Medulla oblongata (tissue), 1 donor: Measurements from ENCODE around the gene PLAAT5.

Source experiments
- DNase-seq: peaks from one replicate; pipeline ENCODE4 v3.0.0-alpha.2; 2015; ENCODE audit errors: extremely low spot score

The PLAAT5 gene

DNA sequence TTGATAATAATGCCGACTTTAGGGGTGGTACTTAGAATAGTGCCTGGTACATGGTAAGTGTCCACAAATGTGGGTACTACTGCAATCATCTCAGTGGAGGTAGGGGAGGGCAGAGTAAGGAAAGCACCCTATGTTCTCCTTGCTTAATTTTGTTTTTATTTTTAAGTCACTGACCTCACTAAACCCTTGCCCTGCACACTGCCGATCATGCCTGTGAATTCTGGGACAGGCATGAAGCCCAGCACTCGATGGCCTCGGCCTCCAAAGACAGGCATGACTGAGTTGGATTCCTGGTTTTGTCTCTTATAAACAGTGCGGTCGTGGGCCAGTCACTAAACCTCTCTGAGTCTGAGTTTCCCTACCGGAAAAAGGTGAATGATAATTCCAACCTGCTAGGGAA lies 21.8 kb upstream of the PLAAT5 start:
- no peak for DNase-seq

DNA sequence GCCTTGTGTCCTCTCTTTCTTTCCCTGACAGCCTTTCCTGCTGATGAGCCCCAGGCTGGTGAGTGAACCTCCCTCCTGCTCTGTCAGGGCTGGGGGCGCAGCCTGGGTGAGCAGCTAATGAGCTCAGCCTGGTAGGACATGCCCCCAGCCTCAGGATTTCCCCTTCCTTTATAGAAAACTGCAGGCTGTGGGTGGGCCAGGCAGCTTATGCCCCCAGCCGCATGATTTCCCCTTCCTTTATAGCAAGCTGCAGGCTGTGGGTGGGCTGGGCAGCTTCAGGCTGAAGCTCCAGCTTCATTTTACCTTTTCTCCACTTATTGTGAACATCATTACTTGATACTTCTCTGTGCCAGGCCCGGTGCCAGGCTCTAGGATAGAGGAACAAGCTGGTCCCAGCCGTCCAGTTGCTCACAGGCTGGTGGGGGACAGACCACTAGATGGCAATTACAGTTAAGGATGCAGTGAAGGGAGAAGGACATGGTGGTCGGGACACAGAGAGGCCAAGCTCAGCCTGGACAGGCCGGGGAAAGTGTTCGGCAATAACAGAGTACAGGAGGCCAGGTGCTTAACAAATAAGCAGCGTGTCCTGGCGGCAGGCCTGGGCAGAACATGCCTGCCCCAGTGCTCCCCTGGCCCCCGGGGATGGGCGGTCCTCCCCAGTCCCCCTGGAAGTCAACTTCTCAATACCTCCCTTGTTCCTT lies 20.2 kb upstream of the PLAAT5 start:
- peak; percentile 47 for DNase-seq

DNA sequence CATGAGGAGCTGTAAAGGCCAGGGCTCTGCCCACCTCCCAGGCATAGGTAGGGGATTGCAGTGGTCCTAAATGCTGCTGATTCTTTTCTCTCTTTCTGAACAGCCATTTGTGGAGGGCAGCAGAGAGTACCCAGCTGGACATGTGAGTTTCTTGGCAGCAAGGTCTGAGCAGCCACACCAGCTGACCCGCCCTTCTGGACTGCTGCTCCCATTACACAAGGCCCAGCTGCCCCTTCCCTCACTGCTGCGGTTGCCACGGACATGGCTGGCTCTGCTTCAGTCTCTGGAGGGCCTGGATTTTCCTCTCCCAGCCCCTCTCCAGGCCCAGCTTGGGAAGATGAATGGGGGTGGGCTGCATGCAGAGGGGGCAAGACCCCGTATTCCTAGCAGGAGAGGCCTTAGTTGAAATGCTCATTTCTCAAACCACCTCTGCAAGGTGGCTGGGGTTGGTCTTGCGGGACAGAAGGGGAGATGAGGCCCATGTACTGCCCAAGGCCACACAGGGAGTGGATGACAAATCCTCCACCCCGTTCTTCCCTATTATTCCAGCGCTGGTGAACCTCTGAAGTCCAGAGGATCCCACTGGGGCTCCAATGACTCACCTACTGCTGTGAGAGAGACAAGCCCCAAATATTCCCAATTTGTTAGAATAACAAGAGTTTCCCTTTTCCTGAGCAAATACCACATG lies 19.5 kb upstream of the PLAAT5 start:
- DNase-seq, result peak; percentile 96

DNA sequence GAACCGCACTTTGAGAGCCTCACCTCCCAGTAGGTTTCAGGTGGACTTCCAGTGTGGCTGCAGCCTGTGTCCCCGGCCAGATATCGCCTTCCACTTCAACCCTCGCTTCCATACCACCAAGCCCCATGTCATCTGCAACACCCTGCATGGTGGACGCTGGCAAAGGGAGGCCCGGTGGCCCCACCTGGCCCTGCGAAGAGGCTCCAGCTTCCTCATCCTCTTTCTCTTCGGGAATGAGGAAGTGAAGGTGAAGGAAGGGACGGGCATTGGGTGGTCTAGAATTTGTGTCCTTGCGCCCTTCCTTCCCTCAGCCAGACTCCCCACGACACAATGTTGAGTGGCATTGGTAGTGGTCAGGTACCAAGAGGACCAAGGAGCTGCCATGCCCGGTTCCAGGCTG lies 17.8 kb upstream of the PLAAT5 start:
- no peak for DNase-seq

DNA sequence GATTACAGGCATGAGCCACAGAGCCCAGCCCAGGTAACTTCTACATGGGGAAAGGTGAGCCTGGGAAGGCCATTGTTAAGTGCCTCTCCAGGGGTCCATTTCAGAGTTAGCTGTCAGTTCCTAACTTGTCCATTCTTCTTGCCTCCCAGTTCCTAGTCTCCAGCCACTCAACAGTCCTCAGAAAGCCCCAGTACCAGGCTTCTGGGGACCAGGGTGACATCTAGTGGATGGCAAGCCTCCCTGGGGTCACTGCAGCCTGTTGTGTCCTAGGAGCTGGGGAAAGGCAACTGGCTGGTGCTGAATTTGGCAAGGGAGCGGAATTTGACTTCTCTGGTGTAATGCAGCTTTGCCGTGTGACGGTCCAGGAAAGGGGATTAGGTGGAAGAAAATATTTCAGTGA lies 17.0 kb upstream of the PLAAT5 start:
- peak; percentile 95 for DNase-seq

DNA sequence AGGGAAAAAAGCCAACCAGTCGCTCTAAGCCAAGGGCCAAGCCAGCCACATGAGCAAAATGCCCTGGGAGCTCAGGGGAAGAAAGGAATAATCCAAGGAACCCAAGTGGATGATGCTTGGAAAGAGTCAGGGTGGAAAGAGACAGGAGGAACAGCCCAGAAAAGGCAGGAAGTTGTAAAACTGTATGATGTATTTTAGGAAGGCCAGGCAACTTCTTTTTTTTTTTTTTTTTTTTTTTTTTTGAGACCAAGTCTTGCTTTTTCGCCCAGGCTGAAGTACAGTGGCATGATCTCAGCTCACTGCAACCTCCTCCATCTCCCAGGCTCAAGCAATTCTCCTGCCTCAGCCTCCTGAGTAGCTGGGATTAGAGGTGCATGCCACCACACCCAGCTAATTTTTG lies 16.5 kb upstream of the PLAAT5 start:
- DNase-seq, result no peak

DNA sequence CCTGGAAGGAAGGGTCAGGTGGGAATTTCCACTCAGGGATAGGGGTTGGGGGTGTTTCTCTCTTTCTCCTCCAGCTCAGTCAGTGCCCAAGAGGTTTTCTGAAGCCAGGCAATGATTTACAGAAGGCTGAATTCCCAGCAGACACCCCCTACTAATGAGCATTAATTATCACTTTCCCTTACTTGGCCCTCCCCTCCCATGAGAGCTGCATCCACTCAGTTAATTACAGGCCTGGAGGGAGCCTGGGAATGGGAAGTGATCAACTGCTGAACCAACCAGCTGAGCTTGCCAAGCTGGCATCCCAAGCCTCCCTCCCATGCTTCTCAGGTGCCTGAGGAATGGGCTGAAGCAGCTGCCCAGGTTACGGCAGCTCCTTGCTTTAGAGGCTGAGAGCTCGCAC lies 15.9 kb upstream of the PLAAT5 start:
- DNase-seq, result no peak

DNA sequence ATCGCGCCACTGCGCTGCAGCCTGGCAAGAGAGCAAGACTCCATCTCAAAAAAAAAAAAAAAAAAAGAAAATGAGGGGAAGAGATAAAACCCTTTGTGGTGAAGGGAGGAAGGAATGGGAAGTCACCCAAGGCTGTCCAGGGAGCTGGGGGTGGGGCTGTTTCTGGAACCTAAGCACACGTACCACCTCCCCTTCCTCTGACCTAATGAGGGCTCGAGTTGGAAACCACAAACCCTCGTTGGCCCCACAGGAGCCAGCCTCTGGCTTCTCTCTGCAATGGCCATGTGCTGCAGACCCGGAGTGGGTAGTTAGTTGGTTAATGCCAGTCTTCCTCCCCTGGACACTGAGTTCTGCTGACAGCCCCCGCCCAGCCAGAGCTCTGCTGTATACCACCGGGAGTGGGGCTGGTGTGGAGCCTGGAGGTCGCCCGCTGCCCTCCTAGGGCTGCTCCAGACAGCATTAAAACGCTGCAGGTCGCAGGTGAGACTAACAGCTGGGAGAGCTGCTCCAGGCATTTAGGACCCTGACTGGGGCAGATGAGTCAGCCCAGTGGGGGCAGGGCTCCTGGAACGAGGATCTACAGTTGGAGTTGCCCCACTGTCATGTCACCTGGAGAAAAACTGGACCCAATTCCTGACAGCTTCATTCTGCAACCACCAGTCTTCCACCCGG lies 15.0 kb upstream of the PLAAT5 start, which contains the start of gene LGALS12:
LGALS12 (plus strand) TSS at position 228 of the 672 bp plus-strand sequence; CDS start at position 603, 375 bp downstream.
- no peak for DNase-seq

DNA sequence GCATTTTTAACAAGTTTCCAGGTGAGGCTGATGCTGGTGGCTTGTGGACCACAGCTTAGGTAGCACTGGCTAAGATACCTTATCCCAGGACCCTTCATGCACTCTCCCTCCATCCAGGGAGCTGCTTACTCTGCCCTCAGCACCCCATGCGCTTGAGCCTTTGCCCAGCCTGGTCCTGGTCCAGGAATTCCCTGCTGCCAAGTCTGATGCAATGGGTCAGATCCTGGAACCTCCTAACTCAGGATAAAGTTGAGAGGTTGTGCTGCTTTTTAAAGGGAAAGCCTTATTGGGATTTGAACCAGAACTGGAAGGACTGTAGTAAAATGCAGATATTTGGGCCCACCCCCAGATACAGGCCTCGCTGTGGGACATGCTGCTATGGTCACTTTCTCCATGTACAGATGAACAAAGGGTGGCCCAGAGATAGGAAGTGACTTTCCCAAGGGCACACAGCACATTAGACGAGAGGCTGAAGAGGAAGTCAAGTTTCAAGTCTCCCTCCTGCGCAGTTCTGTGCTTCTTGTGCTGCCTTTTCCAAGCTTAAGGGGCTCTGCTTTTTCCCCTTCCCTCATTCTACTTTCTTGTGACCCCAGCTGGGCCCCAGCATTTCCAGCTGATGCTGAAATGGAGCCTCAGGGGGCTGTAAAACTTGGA lies 14.1 kb upstream of the PLAAT5 start:
- DNase-seq, result peak; percentile 65

DNA sequence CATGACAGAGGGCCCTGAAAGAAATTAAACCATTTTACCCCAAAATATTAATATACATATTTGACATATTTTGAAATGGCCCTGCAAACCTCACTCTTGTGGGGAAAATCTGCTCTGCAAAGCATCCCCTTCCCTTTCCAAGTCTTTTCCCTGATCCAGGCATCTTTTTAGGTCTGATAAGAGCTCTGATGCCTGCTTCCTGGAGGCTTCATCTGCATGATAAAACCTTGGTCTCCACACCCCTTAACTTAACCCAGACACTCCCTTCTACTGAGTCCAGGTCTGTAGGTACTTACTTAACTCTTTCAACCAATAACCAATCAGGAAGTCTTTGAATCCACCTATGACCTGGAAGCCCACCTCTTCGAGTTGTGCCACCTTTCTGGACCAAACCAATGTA lies 13.1 kb upstream of the PLAAT5 start:
- no peak for DNase-seq

DNA sequence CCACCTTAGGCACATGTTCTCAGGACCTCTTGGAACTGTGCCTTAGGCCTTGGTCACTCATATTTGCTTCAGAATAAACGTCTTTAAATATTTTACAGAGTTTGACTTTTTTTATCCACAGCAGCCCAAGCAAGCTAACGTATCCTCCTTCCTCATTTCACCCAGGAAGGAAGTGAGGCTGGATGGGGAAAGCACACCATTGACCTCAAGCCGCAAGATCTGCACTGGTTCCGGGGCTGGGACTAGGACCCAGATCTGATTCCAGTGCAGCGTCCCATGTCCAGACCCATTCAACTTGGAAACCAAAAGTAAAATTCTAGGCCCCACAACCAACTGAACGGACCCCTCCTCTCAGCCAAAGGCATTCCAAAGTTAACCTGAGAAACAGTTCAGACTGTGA lies 12.5 kb upstream of the PLAAT5 start:
- peak; percentile 35 for DNase-seq

DNA sequence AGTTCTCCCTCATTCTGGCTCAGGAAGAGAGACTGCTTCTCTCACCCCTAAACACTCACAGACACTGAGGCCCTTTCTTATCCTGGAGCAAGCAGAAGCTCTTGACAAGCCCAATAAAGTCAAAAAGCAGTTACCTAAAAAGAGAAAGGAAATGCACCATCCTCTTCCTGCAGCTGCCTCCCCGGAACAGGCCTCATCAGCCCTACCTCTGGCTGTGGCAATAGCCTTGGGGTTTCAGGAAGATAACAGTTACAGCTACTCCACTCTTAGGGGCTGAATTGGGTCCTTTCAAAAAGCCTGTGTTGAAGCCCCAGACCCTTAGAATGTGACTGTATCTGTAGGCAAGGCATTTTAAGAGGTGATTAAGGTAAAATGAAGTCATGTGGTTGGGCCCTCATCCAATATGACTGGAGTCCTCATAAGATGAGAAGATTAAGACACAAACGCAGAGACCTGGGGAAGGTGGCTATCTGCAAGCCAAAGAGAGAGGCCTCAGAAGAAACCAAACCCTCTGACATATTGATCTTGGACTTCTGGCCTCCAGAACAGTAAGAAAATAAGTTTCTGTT lies 11.4 kb upstream of the PLAAT5 start:
- DNase-seq, result no peak

DNA sequence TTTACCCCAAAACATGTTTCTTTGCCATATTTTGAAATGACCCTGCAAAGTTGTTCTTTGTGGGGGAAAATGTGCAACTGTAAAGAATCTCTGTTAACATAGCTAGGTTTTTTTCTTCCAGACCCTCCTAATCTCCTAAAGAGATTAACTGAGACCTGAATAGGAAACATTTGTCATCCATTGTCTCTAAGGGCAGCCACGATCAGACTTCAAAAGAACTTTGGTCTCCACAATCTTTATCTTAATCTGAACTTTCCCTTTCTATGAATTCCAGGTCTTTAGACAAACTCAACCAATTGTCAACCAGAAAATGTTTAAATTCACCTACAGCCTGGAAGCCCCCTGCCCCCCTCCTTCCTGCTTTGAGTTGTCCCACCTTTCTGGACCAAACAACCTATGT lies 10.3 kb upstream of the PLAAT5 start:
- DNase-seq, result no peak

DNA sequence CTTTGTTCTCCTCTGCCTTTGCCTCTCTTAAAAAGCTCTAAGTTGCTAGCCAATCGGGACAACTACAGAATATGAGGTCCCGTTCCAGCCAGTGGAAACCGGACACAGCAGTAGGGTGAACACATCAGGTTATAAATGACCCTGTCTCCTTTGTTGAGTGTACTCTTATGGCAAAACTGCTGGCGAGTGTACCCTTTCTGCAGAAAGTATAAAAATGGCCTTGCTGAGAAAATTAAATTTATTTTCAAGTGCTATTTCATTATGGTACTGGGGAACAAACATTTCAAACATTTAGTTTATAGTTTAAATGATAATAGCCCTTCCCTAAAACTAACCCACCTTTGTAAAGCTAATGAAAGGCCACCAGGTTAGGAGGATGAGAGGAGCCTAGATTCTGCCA lies 8.9 kb upstream of the PLAAT5 start:
- no peak for DNase-seq

DNA sequence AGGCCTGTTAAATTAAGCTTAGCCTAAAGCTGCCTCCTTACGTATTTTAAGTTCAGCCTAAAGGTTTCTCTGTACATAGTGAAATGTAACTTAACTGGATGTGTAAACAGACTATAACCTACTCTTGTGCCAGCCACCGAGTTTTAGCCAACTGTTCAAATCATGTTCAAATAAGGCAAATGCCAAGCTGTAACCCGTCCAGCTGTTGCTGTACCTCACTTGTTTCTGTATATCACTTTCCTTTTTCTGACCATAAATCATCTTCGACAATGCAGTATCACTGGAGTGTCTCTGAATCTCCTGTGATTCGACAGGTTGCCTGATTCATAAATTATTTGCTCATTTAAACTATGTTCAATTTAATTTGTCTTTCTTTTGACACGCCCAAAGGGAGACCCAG lies 4.0 kb upstream of the PLAAT5 start:
- DNase-seq, result no peak

DNA sequence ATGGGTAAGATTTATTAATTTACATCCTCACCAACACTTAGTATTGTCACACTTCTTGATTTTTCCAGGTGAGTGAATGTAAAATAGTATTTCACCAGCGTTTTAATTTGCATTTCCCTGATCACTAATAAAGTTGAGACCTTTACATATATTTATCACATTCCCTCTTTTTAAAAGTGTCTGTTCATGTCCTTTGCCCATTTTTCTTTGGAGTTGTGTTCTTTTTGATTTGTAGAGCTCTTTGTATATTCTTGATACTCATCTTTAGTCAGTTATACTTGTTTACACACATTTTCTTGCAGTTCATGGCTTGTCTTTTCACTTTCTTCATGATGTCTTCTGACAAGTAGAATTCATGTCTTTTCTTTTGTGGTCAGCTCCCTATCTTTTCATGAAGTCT lies 2.2 kb upstream of the PLAAT5 start:
- no peak for DNase-seq

DNA sequence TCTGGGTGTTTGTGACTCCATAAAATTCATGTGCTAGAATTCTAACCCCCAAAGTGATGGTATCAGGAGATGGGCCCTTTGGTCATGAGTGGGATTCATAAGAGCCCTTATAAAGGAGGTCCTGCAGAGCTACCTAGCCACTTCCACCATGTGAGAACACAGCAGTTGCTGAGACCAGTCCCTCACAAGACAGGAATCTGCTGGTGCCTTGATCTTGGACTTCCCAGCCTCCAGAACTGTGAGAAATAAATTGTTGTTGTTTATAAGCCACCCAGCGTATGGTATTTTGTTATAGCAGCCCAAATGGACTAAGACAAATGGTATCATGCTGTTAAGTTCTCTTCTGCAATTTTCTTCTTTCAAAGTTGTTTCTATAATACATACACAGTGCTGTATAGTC lies 1.5 kb upstream of the PLAAT5 start:
- DNase-seq, result no peak

DNA sequence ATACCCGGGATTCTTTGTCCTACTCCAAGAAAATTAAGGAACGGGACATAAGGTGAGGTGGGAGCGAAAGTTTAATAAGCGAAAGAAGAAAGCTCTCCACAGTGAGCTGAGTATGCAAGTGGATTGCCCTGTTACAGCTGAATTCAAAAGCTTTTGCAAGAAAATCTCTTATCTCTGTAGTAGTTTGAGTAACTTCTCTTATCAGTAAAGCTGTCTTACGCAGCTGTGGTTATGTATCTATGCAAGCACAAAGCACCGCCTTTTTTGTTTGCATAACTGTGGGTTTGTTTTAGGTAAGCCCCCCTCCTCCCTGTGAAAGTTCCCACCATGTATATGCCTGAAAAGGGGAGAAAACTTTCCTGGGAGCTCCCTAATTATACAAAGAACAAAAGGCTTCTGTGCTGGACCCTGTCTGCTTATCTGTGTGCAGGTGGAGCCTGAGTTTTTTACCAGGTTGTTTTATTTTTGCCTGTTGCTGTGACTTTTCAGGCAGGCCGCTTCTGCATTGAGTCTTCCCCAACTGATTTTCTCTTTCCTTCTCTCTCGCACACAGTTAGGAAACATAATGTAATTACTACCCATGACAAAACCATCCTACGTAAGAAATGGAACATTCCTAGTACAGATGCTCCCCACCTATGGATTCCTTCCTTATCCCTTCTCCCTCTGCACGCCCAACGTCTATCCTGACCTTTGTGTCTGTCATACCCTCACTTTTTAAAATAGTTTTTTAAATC lies 837 bp upstream of the PLAAT5 start:
- no peak for DNase-seq

DNA sequence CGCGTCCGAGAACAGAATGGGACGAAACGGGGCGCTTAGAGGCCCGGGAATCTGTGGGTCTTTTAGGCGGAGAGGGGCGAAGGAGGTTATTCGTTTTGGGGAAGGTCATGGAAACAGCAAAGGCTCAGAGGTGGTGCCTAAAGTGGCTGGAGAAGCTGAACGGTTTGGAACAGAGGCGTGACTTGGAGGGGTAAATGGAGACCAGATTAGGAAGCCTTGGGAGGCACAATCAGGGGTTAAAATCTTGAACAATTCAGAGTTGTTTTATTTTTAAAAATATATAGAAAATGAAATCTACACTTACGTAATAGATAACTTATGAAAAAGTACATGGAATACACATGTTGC lies 247 bp upstream of the PLAAT5 start:
- no peak for DNase-seq

DNA sequence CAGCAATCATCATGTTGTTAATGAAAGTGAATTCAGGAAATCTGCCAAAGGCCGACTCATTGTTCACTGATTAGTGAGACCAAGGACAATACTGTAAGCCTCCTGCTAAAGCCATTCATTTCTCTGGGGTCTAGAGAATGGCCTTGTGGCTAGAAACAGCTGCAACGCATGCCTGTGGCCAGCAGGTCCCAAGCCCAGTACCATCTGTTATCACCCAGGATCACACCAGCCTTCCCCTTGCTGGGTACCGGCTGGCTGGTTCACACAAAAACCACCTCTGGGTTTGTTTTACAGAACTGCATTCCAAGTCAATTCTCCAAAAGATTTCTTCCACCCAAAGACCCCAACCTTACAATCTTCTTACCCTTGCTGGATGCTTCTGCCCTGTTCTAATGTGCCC lies 1.1 kb downstream of the PLAAT5 start:
- peak; percentile 39 for DNase-seq

DNA sequence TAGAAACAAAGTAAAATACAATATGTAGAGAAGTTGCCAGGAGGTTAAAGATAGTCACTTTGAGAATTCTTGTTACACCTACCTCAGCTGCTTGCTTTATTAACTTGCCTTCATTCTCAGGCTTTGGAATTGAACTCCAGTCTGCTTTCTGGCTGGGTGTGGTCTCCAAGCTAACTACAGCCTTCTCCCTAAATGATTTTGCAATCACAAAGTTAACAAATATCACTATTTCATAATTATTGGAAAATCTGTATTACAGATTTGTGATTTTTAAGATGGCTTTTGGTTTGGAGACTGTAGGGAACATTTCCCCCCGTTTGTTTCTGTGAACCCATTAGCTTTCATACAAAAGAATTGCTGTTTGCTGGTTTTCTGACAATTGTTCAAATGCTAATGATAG lies 2.2 kb downstream of the PLAAT5 start:
- no peak for DNase-seq

DNA sequence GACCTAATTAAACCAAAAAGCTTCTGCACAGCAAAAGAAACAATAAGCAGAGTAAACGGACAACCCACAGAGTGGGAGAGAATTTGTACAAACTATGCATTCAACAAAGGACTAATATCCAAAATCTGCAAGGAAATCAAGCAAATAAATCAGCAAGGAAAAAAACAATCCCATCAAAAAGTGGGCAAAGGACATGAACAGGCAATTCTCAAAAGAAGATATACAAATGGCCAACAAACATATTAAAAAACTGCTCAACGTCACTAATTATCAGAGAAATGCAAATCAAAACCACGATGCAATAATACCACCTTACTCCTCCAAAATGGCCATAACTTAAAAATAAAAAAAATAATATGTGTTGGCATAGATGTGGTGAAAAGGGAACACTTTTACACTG lies 5.2 kb downstream of the PLAAT5 start:
- DNase-seq, result no peak
